NCI-H128 (cell line): ENCODE results near the gene BEST4.
"Not testable (repeated sequence)": the region's sequence is repeated elsewhere in the genome, so short reads cannot be mapped to it uniquely, and the experiment has no call there.

ENCODE experiments used
- DNase-seq: peaks from one replicate; lab custom pipeline; 2025; ENCODE audit not compliant: unreplicated experiment; lab: John Stamatoyannopoulos, UW

BEST4 gene

GRCh38 chr1:44803062-44803311 lies 15.0 kb upstream of the BEST4 start:
- DNase-seq = no peak

- DNase-seq = no peak
These were observed 14.5 kb upstream of the BEST4 start for GRCh38 chr1:44802306-44803061.

- DNase-seq = no peak
These were observed 13.7 kb upstream of the BEST4 start for GRCh38 chr1:44801491-44802305.

- peak; percentile 98 for DNase-seq
These were observed 12.0 kb upstream of the BEST4 start, which contains the start of gene PLK3 for GRCh38 chr1:44799770-44800584. Gene PLK3 (plus strand): TSS chr1:44800377. CDS start chr1:44800464, 87 bp downstream.

- DNase-seq = no peak
These were observed 10.8 kb upstream of the BEST4 start for GRCh38 chr1:44798481-44799365.

GRCh38 chr1:44797886-44798285 lies 9.9 kb upstream of the BEST4 start:
- not testable (repeated sequence) for DNase-seq

GRCh38 chr1:44792736-44793502 lies 4.9 kb upstream of the BEST4 start:
- DNase-seq = no peak

GRCh38 chr1:44790968-44791801 lies 3.2 kb upstream of the BEST4 start:
- no peak for DNase-seq

- no peak for DNase-seq
These were observed 464 bp downstream of the BEST4 start for GRCh38 chr1:44787506-44787905.

- DNase-seq = no peak
These were observed 1.0 kb downstream of the BEST4 start for GRCh38 chr1:44786841-44787426.

GRCh38 chr1:44786138-44786840 lies 1.7 kb downstream of the BEST4 start:
- no peak for DNase-seq

GRCh38 chr1:44785501-44786137 lies 2.4 kb downstream of the BEST4 start:
- DNase-seq = no peak

GRCh38 chr1:44785029-44785380 lies 3.0 kb downstream of the BEST4 start:
- no peak for DNase-seq

GRCh38 chr1:44784094-44785028 lies 3.6 kb downstream of the BEST4 start:
- no peak for DNase-seq

- no peak for DNase-seq
These were observed 4.3 kb downstream of the BEST4 start for GRCh38 chr1:44783697-44784093.

GRCh38 chr1:44780583-44781121 lies 7.3 kb downstream of the BEST4 start:
- no peak for DNase-seq
